ENCODE measurements around the gene GARIN5B. TPM values are rescaled to one million over a fixed set of nuclear protein-coding genes. Genes with fewer than 3 reads are reported as not detected.

Gene GARIN5B
- total and polyA plus RNA-seq, 2 of the 13 experiments (the other 11 are each of a cell fraction or from before 2014, with no cell fraction given) = not detected

DNA sequence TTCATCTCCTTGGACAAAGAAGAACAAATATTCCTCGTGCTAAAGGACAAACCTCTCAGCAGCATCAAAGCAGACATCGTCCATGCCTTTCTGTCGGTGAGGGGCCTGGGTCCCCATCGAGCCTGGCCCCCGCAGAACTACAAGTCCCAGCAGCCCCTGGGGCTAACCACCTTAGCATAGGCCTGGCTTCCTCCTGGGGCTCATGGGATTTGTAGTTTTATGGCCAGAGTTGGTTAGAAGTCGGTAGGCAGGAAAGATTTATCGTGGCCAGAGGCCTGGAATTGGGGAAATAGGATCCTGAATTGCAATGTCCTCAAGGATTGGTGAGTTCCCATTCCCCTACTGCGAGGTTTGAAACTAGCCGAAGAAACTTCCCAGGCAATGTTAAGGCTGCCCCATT, 57.6 kb downstream of the GARIN5B start (continued):
- TF ChIP-seq ZNF230 (CRISPR knock-in tag; IDR thresholded peaks at IDR 0.05) (no peak), RFXAP (CRISPR knock-in tag; IDR thresholded peaks at IDR 0.05; ENCODE audit: borderline replicate concordance) (no peak), GABPA (IDR thresholded peaks at IDR 0.05; ENCODE audit: low read depth, low read length) (peak; percentile 51), GABPA (CRISPR knock-in tag; IDR thresholded peaks at IDR 0.05; ENCODE audit: low read depth) (peak; percentile 86), SAFB2 (CRISPR knock-in tag; IDR thresholded peaks at IDR 0.05; ENCODE audit: borderline replicate concordance, low read depth) (no peak), CBFB (CRISPR knock-in tag; IDR thresholded peaks at IDR 0.05) (no peak), NR3C1 (CRISPR knock-in tag; IDR thresholded peaks at IDR 0.05) (no peak), ZNF33A (CRISPR knock-in tag; IDR thresholded peaks at IDR 0.05; ENCODE audit: borderline replicate concordance) (no peak), ZMYM2 (CRISPR knock-in tag; IDR thresholded peaks at IDR 0.05) (no peak), ZFX (CRISPR knock-in tag; IDR thresholded peaks at IDR 0.05; ENCODE audit: low read depth) (peak; percentile 31; the same call in 1 of the 2 replicates)
- TF ChIP-seq, protein P1, sequence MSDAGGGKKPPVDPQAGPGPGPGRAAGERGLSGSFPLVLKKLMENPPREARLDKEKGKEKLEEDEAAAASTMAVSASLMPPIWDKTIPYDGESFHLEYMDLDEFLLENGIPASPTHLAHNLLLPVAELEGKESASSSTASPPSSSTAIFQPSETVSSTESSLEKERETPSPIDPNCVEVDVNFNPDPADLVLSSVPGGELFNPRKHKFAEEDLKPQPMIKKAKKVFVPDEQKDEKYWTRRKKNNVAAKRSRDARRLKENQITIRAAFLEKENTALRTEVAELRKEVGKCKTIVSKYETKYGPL (CRISPR knock-in tag; IDR thresholded peaks at IDR 0.05) = no peak
- TF ChIP-seq, protein P2, sequence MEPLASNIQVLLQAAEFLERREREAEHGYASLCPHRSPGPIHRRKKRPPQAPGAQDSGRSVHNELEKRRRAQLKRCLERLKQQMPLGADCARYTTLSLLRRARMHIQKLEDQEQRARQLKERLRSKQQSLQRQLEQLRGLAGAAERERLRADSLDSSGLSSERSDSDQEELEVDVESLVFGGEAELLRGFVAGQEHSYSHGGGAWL (CRISPR knock-in tag; IDR thresholded peaks at IDR 0.05) = no peak
- TF ChIP-seq, protein P3, sequence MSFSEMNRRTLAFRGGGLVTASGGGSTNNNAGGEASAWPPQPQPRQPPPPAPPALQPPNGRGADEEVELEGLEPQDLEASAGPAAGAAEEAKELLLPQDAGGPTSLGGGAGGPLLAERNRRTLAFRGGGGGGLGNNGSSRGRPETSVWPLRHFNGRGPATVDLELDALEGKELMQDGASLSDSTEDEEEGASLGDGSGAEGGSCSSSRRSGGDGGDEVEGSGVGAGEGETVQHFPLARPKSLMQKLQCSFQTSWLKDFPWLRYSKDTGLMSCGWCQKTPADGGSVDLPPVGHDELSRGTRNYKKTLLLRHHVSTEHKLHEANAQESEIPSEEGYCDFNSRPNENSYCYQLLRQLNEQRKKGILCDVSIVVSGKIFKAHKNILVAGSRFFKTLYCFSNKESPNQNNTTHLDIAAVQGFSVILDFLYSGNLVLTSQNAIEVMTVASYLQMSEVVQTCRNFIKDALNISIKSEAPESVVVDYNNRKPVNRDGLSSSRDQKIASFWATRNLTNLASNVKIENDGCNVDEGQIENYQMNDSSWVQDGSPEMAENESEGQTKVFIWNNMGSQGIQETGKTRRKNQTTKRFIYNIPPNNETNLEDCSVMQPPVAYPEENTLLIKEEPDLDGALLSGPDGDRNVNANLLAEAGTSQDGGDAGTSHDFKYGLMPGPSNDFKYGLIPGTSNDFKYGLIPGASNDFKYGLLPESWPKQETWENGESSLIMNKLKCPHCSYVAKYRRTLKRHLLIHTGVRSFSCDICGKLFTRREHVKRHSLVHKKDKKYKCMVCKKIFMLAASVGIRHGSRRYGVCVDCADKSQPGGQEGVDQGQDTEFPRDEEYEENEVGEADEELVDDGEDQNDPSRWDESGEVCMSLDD (CRISPR knock-in tag; IDR thresholded peaks at IDR 0.05; ENCODE audit: borderline replicate concordance) = no peak
- TF ChIP-seq, protein P4, sequence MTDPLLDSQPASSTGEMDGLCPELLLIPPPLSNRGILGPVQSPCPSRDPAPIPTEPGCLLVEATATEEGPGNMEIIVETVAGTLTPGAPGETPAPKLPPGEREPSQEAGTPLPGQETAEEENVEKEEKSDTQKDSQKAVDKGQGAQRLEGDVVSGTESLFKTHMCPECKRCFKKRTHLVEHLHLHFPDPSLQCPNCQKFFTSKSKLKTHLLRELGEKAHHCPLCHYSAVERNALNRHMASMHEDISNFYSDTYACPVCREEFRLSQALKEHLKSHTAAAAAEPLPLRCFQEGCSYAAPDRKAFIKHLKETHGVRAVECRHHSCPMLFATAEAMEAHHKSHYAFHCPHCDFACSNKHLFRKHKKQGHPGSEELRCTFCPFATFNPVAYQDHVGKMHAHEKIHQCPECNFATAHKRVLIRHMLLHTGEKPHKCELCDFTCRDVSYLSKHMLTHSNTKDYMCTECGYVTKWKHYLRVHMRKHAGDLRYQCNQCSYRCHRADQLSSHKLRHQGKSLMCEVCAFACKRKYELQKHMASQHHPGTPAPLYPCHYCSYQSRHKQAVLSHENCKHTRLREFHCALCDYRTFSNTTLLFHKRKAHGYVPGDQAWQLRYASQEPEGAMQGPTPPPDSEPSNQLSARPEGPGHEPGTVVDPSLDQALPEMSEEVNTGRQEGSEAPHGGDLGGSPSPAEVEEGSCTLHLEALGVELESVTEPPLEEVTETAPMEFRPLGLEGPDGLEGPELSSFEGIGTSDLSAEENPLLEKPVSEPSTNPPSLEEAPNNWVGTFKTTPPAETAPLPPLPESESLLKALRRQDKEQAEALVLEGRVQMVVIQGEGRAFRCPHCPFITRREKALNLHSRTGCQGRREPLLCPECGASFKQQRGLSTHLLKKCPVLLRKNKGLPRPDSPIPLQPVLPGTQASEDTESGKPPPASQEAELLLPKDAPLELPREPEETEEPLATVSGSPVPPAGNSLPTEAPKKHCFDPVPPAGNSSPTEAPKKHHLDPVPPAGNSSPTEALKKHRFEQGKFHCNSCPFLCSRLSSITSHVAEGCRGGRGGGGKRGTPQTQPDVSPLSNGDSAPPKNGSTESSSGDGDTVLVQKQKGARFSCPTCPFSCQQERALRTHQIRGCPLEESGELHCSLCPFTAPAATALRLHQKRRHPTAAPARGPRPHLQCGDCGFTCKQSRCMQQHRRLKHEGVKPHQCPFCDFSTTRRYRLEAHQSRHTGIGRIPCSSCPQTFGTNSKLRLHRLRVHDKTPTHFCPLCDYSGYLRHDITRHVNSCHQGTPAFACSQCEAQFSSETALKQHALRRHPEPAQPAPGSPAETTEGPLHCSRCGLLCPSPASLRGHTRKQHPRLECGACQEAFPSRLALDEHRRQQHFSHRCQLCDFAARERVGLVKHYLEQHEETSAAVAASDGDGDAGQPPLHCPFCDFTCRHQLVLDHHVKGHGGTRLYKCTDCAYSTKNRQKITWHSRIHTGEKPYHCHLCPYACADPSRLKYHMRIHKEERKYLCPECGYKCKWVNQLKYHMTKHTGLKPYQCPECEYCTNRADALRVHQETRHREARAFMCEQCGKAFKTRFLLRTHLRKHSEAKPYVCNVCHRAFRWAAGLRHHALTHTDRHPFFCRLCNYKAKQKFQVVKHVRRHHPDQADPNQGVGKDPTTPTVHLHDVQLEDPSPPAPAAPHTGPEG (CRISPR knock-in tag; IDR thresholded peaks at IDR 0.05) = no peak
- TF ChIP-seq, protein P5, sequence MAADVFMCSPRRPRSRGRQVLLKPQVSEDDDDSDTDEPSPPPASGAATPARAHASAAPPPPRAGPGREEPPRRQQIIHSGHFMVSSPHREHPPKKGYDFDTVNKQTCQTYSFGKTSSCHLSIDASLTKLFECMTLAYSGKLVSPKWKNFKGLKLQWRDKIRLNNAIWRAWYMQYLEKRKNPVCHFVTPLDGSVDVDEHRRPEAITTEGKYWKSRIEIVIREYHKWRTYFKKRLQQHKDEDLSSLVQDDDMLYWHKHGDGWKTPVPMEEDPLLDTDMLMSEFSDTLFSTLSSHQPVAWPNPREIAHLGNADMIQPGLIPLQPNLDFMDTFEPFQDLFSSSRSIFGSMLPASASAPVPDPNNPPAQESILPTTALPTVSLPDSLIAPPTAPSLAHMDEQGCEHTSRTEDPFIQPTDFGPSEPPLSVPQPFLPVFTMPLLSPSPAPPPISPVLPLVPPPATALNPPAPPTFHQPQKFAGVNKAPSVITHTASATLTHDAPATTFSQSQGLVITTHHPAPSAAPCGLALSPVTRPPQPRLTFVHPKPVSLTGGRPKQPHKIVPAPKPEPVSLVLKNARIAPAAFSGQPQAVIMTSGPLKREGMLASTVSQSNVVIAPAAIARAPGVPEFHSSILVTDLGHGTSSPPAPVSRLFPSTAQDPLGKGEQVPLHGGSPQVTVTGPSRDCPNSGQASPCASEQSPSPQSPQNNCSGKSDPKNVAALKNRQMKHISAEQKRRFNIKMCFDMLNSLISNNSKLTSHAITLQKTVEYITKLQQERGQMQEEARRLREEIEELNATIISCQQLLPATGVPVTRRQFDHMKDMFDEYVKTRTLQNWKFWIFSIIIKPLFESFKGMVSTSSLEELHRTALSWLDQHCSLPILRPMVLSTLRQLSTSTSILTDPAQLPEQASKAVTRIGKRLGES (CRISPR knock-in tag; IDR thresholded peaks at IDR 0.05; ENCODE audit: borderline replicate concordance) = no peak
- TF ChIP-seq, protein P6, sequence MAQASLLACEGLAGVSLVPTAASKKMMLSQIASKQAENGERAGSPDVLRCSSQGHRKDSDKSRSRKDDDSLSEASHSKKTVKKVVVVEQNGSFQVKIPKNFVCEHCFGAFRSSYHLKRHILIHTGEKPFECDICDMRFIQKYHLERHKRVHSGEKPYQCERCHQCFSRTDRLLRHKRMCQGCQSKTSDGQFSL (CRISPR knock-in tag; IDR thresholded peaks at IDR 0.05) = no peak
